Retinal pigment epithelial cell (primary cell): Measurements from ENCODE around the gene MRPS23.

Source experiments
- DNase-seq: peaks from one replicate; pipeline ENCODE4 v3.0.0-alpha.2; 2010; ENCODE audit warnings: low read depth
- H3K4me3 ChIP-seq: 2 replicates; pipeline ENCODE4 v1.5.1; 2011; ENCODE audit warnings: mild to moderate bottlenecking, low read length, control low read depth, moderate library complexity
- TF ChIP-seq, protein P1 (sequence below): conservative IDR thresholded peaks from 2 replicates; pipeline ENCODE4 v1.5.1; 2011; ENCODE audit warnings: low read depth, low read length, control low read depth, inconsistent platforms

The MRPS23 gene

DNA sequence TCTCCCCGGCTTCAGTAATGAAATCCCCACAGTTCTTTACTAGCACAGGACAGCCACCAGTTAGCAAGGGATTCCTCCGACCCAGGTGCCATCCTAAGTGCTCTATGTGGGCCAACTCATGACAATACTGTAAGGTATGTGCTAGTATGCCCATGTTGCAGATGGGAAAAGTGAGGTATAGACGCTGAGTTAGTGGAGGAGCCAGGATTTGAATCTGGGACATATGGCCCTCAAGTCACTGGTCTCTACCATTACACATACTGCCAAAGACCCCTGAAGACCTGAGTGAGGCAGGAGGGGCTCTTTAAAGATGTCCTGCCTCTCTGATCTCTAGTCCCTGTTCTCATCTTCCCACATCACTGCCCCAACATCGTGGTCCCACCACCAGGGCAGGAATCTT, 36.2 kb upstream of the MRPS23 start:
- H3K4me3 ChIP-seq = no peak overlapping the region
- DNase-seq = no peak
- TF ChIP-seq, protein P1, sequence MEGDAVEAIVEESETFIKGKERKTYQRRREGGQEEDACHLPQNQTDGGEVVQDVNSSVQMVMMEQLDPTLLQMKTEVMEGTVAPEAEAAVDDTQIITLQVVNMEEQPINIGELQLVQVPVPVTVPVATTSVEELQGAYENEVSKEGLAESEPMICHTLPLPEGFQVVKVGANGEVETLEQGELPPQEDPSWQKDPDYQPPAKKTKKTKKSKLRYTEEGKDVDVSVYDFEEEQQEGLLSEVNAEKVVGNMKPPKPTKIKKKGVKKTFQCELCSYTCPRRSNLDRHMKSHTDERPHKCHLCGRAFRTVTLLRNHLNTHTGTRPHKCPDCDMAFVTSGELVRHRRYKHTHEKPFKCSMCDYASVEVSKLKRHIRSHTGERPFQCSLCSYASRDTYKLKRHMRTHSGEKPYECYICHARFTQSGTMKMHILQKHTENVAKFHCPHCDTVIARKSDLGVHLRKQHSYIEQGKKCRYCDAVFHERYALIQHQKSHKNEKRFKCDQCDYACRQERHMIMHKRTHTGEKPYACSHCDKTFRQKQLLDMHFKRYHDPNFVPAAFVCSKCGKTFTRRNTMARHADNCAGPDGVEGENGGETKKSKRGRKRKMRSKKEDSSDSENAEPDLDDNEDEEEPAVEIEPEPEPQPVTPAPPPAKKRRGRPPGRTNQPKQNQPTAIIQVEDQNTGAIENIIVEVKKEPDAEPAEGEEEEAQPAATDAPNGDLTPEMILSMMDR = no peak

DNA sequence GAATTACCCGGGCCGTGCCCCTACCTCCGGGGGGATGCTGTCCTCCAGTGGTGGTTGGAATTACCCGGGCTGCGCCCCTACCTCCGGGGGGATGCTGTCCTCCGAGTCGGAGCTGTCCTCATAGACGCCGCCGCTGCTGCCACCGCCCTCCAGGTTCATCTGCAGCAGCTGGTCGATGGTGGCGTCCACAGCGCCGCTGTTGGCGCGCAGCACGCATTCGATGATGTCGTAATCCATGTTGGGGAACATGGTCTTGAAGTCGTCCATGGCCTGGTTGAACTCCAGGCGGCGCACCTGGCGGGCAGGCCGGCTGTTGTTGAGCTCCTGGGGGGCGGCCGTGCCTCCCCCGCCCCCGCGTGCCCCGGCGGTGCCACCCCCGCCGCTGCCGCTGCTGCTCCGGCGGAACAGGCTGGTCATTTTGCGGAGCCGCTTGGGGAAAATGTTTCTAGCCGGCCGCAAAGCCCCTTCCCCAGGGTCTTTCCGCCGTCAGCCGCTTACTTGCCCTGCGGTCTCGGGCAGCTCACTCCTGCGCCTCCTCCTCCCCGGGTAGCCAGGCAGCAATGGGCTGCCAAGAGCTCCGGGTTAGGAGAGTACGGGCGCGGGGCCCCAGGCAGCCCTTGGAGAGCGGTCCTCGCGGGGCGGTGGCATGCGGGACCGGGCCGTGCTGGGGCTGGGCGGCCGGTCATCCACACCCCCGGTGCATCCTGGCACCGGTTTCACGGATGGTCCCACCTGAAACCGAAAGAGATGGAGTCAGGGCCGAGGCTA, 35.5 kb upstream of the MRPS23 start:
- H3K4me3 ChIP-seq = no peak overlapping the region
- TF ChIP-seq, protein P1 = no peak

DNA sequence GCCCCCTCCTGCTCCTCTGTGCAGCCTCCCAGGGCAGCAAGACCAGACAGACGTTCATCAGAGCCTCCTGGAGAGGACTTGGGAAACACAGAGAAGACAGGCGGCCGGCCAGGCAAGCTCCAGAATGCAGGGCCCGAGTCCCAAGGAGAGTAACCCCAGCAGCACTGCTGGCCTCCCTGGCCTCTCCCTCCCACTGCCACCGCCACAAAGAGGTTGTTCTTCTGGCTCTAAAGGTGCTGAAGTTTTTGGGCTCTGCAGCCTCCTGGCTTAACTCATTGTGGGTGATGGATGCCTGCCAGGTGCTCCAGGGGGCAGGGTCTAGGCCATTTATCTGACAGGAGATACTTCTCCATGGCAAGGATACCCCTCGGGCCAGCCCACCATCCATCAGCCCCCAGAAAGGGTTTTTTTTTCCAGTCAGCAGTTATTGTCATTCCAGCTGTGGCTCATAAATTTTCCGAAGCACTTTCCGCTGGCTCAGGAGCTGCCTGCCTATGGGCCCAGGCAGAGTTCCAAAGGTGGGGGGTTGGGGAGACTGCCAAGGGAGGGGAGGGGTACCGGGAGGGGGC, 32.0 kb upstream of the MRPS23 start:
- H3K4me3 ChIP-seq = no peak overlapping the region
- TF ChIP-seq, protein P1 = no peak
- DNase-seq = no peak

More for the DNA sequence above, 35.5 kb upstream of the MRPS23 start:
- no peak for DNase-seq

DNA sequence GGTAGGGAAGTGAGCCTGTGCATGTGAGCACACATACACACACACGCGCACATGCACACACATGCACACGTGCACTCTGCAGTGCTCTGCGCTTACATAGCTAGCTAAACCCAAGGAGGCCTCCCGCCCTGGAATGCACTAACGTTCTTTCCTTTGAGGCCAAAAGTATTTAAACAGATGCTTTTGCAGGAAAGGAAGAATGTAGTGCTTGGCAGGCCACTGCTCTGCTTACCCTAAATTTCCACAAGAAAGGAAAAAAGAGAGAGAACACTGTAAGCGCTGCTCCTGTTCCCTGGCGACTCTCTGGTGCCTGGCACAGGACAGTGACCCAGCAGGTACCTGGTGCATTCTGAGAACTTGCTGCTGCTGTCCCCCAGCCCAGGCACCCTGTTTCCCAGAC, 31.3 kb upstream of the MRPS23 start:
- H3K4me3 ChIP-seq = no peak overlapping the region
- DNase-seq = no peak
- TF ChIP-seq, protein P1 = no peak

DNA sequence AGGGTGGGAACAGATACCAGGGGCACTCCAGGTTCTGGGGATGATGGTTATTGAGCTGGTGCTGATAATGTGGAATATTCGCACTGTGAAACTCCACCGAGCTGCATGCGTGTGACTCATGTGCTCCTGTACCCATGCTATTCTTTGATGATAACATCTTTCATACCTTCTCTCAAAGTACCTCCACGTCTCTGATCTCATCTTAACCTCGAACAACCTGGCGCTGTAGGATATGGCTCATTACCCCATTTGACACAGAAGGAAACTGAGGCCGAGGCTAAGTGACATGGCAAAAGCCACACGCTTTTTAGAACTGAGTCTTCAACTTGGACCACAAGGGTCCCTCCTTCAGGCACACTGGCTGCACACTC, 30.2 kb upstream of the MRPS23 start:
- no peak overlapping the region for H3K4me3 ChIP-seq
- TF ChIP-seq, protein P1 = no peak
- DNase-seq = no peak

DNA sequence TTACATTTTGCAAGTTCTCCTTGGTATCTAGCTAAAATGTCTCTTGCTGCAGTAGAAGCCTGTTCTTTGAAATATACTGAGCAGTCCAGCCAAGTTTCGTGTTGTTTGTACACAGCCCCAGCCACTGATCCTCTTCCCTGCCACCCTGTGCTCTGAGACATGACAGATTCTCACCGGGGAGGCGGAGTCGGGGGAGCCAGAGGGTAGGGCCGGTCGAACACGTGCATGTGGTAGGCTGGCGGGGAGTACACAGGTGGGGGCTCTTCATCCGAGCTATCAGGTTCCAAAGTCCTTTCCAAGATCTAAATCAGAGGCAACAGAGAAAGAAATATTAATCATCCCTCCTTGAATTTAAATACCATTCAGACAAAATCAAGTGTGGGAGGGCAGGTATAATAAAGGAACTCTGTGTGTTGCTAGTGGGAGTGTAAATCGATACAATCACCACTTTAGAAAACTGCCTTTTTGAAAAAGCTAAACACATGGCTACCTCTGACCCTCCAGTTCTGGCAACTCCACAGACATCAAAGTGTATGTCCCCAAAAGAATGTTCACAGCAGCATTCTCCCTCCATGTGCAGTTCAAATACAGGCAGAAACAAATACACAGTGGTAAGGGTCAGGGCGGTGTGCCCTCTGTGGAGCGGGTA, 29.7 kb upstream of the MRPS23 start:
- no peak for DNase-seq
- TF ChIP-seq, protein P1 = no peak
- no peak overlapping the region for H3K4me3 ChIP-seq
